ENCODE results near the gene OCA2. TPM values are rescaled to one million over a fixed set of nuclear protein-coding genes. Genes with fewer than 3 reads are reported as not detected.

The OCA2 gene
- total and polyA plus RNA-seq, 2 donors from 2014 or later: 0.45 to 2.5 TPM

DNA sequence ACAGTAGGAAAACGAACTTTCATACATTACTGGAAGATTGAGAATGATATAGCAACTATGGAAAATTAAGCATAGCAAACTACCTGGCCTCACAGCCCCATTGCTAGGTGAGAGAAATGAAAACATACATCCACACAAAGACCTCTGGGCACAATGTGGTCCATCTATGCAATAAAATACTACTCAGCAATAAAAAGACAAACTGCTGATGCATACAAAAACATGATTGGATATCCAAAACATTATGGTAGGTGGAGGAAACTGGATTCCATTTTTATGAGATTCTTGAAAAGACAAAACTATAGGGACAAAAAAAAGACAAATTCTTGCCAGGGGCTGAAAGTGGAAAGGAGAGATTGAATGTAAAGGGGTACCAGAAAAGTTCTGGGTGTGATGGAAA is 308.8 kb downstream of the OCA2 start:
- TF ChIP-seq, protein P1, sequence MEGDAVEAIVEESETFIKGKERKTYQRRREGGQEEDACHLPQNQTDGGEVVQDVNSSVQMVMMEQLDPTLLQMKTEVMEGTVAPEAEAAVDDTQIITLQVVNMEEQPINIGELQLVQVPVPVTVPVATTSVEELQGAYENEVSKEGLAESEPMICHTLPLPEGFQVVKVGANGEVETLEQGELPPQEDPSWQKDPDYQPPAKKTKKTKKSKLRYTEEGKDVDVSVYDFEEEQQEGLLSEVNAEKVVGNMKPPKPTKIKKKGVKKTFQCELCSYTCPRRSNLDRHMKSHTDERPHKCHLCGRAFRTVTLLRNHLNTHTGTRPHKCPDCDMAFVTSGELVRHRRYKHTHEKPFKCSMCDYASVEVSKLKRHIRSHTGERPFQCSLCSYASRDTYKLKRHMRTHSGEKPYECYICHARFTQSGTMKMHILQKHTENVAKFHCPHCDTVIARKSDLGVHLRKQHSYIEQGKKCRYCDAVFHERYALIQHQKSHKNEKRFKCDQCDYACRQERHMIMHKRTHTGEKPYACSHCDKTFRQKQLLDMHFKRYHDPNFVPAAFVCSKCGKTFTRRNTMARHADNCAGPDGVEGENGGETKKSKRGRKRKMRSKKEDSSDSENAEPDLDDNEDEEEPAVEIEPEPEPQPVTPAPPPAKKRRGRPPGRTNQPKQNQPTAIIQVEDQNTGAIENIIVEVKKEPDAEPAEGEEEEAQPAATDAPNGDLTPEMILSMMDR (IDR thresholded peaks at IDR 0.05; ENCODE audit: borderline replicate concordance, extremely low read depth, insufficient read depth): no peak
- Histone ChIP-seq H3K27ac (ENCODE audit: low read depth in 2 of 2, low read length in 2 of 2) (no peak overlapping the region), H3K36me3 (ENCODE audit: control insufficient read depth in 2 of 3, insufficient read depth in 3 of 3, low read length in 3 of 3) (no peaks in the 10 kb centered on the region), H3K4me1 (ENCODE audit: control insufficient read depth in 2 of 3, insufficient read depth in 2 of 3, low read depth in 1 of 3, low read length in 3 of 3) (no peaks in the 10 kb centered on the region), H3K4me3 (ENCODE audit: low read length in 3 of 3) (no peak overlapping the region), H3K27me3 (ENCODE audit: control insufficient read depth, insufficient read depth, low read length) (no peaks in the 10 kb centered on the region), H3K9ac (ENCODE audit: low read length in 3 of 3) (no peak overlapping the region), H3K9me3 (ENCODE audit: control insufficient read depth in 2 of 3, insufficient read depth in 1 of 3, low read length in 3 of 3) (no peaks in the 10 kb centered on the region)
- FAIRE-seq (no peak), DNase-seq (no peak)
- intact Hi-C loops (cut with DNase I): no loop called here

DNA sequence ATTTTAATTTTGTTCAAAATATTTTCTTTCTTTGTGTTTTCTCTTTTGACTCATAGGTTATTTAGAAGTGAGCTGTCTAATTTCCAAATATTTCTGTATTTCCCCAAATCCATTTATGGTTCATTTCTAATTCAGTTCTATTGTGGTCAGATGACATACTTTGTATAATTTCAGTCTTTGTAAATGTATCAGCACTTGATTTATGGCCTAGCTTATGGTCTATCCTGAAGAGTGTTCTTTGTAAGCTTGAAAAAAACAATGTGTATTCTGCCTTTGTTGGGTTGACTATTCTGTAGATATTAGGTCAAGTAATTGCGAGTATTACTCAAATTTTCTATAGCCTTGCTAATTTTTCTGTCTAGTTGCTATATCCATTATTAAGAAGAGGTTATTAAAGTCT is 311.2 kb downstream of the OCA2 start:
- Histone ChIP-seq H3K36me3 (ENCODE audit: control insufficient read depth in 2 of 3, insufficient read depth in 3 of 3, low read length in 3 of 3) (no peaks in the 10 kb centered on the region), H3K4me1 (ENCODE audit: control insufficient read depth in 2 of 3, insufficient read depth in 2 of 3, low read depth in 1 of 3, low read length in 3 of 3) (no peaks in the 10 kb centered on the region), H3K9me3 (ENCODE audit: control insufficient read depth in 2 of 3, insufficient read depth in 1 of 3, low read length in 3 of 3) (no peaks in the 10 kb centered on the region), H3K9ac (ENCODE audit: low read length in 3 of 3) (no peak overlapping the region), H3K4me3 (ENCODE audit: low read length in 3 of 3) (no peak overlapping the region), H3K27me3 (ENCODE audit: control insufficient read depth, insufficient read depth, low read length) (no peaks in the 10 kb centered on the region), H3K27ac (ENCODE audit: low read depth in 2 of 2, low read length in 2 of 2) (no peak overlapping the region)
- no peak for DNase-seq
- TF ChIP-seq, protein P1 (IDR thresholded peaks at IDR 0.05; ENCODE audit: borderline replicate concordance, extremely low read depth, insufficient read depth): no peak
- intact Hi-C loops (cut with DNase I): no loop called here
- FAIRE-seq: no peak

DNA sequence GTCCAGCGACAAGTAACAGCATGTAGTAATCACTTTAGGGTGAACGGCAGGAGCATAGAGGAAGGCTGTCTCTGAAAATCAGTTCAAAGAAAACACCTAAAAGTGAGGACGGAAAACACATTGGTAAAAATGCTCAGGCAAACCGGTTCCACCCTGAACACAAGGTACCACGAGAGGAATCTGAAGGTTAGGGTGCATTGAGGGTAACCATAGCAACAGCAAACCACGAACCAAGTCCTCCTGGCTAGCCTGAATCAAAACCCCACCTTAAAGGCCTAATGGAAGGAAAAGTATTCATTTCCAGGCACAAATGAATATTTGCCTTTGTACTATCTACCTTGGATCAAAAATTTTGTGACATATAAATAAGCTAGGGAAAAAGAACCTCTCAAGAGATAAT is 315.0 kb downstream of the OCA2 start:
- H3K9ac ChIP-seq (ENCODE audit: low read length in 3 of 3): no peak overlapping the region
- no peaks in the 10 kb centered on the region for H3K36me3 ChIP-seq (ENCODE audit: control insufficient read depth in 2 of 3, insufficient read depth in 3 of 3, low read length in 3 of 3)
- no peaks in the 10 kb centered on the region for H3K9me3 ChIP-seq (ENCODE audit: control insufficient read depth in 2 of 3, insufficient read depth in 1 of 3, low read length in 3 of 3)
- H3K27ac ChIP-seq (ENCODE audit: low read depth in 2 of 2, low read length in 2 of 2): no peak overlapping the region
- no peaks in the 10 kb centered on the region for H3K27me3 ChIP-seq (ENCODE audit: control insufficient read depth, insufficient read depth, low read length)
- FAIRE-seq (no peak), DNase-seq (peak in 1 of 5 donors; percentile 21)
- TF ChIP-seq, protein P1 (IDR thresholded peaks at IDR 0.05; ENCODE audit: borderline replicate concordance, extremely low read depth, insufficient read depth): no peak
- intact Hi-C loops (cut with DNase I): no loop called here
- H3K4me1 ChIP-seq (ENCODE audit: control insufficient read depth in 2 of 3, insufficient read depth in 2 of 3, low read depth in 1 of 3, low read length in 3 of 3): no peaks in the 10 kb centered on the region
- H3K4me3 ChIP-seq (ENCODE audit: low read length in 3 of 3): no peak overlapping the region

DNA sequence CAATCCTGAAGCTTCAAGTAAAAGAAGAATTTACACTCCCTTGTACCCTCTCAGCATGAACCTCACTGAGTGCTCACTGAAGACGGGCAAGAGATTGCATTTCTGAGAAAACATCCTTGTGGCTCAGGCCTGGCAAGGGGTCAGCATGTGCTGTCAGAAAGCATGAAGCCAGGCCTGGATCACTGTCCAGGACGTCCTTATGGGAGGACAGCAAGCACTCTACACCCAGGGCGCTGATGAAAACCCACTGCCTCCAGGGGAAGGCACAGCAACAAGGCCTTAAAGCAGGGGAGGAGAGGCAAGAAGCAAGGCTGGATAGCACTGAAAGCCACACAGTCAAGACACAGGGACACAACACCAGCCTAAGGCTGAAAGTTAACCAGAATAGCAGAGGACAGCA is 315.4 kb downstream of the OCA2 start:
- Histone ChIP-seq H3K27ac (ENCODE audit: low read depth in 2 of 2, low read length in 2 of 2) (no peak overlapping the region), H3K9me3 (ENCODE audit: control insufficient read depth in 2 of 3, insufficient read depth in 1 of 3, low read length in 3 of 3) (no peaks in the 10 kb centered on the region), H3K4me1 (ENCODE audit: control insufficient read depth in 2 of 3, insufficient read depth in 2 of 3, low read depth in 1 of 3, low read length in 3 of 3) (no peaks in the 10 kb centered on the region), H3K36me3 (ENCODE audit: control insufficient read depth in 2 of 3, insufficient read depth in 3 of 3, low read length in 3 of 3) (no peaks in the 10 kb centered on the region), H3K9ac (ENCODE audit: low read length in 3 of 3) (no peak overlapping the region), H3K27me3 (ENCODE audit: control insufficient read depth, insufficient read depth, low read length) (no peaks in the 10 kb centered on the region), H3K4me3 (ENCODE audit: low read length in 3 of 3) (no peak overlapping the region)
- FAIRE-seq: no peak
- intact Hi-C loops (cut with DNase I): no loop called here
- TF ChIP-seq, protein P1 (IDR thresholded peaks at IDR 0.05; ENCODE audit: borderline replicate concordance, extremely low read depth, insufficient read depth): no peak
- peak in 3 of 5 donors; percentile 27 to 41 (median 29) for DNase-seq
